Stimulated activated CD4-positive, alpha-beta T cell treated with anti-CD3 and anti-CD28 coated beads, TNF-alpha, amount 100 ng/mL, for 1 hour (primary cell): ENCODE measurements around the gene XYLT1.

Experiments used
- DNase-seq, 3 donors: peaks; one replicate each; pipeline ENCODE4 v3.0.0-alpha.2; 2020; ENCODE audit warnings: low read depth in 3 of 3, low spot score in 1 of 3

Gene XYLT1

DNA sequence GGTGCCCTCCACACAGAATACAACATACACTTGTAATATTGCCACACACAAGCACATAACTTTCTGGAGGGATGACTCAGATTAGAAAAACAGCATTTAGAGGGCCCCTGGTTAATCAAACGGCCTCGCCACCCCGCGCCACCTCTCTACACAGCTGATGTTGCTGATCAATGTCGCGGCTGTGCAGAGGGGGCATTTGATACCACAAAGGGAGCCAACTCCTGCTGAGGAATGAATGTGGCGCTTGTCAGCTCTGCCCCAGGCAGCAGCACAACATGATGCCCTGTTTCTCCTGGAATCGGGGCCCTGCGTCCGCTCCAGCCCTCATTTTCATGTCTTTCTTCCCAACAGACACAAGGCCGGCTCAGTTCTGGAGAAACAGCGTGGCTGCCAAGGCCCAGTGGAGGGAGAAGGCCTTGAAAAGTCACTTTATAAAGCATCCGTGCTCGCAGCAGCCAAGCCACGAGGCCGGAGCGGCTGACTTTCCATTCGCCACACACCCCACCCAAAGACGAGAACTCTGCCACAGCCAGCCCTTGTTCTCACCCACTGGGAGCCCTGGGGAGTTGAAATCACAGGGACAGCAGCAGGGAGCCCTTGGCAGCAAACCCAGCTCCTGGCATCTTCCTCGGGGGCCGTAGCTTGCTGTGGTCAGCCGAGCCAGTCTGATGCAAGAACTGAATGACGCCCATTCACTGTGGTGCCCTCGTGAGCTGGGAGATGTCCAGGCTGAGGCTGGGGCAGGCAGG is 65.6 kb downstream of the XYLT1 start:
- DNase-seq = no peak

DNA sequence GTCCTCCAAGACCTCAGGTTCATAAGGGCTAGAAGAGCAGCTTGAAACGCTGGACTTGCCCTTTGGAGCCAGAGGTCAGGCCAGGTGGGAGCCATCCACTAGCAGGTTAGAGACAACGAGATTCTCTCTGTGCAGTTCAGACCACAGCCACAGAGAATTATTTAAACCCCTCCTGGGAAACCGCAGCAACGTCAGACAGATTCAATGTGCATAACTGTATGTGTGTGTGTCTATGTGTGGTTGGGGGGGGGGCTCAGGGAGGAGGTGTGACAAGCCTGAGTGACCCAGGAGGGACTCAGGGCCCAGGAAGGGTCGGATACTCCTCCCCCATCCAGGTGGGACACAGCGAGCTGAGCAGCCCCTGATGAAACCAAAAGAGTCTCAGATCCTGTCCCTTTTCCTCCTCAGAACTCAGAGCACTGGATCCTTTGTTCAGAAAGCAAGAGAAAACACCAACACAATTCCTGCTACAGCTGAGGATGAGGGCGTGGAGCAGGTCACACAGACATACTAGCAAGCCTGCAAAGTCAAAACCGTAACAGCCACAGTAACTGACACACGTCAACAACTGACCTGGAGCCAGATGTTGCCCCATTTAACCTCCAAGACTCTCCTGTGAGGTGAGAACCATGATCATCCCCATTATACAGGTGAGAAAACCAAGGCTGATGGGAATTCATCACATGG is 66.8 kb downstream of the XYLT1 start:
- DNase-seq = no peak

DNA sequence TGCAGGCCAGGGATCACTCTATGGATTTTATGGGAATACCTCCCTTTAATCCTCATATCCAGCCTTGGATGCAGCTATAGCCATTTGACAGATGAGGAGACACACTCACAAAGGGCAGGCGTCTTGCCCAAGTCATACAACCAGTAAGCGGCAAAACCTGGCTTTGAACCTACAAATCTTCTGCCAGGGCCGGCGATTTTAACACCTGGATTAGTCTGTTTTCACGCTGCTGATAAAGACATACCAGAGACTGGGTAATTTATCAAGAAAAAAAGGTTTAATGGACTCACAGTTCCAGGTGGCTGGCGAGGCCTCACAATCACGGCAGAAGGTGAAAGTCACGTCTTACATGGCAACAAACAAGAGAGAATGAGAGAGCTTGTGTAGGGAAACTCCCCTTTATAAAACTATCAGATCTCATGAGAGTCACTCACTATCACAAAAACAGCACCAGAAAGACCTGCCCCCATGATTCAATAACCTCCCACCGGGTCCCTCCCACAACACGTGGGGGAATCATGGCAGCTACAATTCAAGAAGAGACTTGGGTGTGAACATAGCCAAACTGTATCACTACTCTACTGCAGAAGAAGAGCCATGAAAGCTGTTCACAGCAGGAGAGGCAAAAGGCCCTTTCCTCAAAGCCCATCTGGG is 67.5 kb downstream of the XYLT1 start:
- no peak for DNase-seq

DNA sequence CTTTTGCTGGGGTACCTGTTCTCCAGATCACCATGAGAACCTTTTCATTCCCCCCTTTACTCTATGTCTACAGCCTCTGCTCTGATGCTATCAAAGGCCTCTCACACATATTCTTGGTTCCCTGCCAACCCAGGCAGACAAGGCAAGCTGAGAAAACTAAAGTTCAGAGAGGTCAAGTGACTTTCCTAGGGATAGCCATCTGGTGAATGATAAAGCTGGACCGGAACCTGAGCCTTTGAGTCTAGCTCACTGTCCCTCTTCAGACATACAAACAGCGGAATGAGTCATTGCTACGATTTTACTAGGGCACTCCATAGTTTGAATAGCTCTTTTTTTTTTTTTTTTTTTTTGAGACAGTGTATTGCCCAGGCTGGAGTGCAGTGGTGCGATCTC is 73.3 kb downstream of the XYLT1 start:
- DNase-seq = no peak

DNA sequence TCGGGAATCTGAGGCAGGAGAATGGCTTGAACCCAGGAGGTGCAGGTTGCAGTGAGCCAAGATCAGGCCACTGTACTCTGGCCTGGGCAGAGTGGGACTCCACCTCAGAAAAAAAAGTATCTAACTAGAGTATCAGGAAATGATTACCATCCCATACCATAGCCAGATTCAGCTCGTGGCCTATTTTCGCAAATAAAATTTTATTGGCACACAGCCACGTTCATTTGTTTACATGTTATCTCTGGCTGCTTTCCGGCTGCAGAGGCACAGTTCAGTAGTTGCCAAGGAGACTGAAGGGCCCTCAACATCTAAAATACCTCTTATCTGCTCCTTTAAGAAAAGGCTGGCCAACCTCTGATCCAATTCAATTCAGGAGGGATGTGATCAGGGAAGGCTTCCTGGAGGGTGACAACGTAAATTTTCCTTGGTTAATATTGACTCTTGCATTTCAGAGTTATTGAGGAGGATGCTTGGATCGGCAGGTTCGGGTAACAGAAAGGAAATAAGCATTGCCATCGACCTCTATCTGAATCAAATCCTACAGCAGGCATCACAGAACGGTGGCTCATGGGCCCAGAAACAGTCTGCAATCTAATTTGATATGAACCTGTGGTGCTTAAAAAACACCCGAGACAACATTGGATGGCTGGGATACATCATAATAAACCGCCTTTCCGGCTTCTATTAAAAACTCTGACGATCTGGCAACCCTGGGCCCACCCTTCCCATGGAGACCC is 73.8 kb downstream of the XYLT1 start:
- DNase-seq = peak in 1 of 3 donors; percentile 24

DNA sequence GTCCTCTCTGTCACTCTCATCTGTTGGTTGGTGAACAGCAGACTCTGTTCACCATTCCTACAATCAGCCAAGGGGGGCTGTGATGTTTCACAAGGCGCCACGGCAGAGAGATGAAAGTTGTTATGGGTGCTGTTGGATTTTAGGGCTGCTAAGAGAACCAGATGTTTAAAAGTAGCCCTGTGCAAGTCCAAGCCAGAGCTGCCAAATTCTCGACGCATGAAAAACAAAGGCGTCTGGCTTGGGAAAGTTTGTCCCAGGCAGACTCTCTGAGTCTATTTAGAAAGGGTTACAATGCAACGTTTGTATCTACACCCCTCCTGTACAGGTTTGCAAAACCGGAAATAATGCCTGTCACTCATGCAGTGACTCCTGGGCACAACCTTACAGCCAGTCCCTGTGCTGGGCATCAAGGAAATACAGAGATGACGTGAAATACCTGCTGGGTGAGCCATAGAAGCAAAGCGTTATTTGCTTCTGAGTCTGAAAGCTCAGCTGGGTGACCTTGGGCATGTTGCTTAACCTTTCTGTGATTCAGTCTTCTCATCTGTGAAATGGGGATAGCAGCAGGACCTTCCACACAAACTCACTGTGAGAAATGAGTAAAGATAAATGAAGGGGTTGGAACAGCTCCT is 74.8 kb downstream of the XYLT1 start:
- no peak for DNase-seq

DNA sequence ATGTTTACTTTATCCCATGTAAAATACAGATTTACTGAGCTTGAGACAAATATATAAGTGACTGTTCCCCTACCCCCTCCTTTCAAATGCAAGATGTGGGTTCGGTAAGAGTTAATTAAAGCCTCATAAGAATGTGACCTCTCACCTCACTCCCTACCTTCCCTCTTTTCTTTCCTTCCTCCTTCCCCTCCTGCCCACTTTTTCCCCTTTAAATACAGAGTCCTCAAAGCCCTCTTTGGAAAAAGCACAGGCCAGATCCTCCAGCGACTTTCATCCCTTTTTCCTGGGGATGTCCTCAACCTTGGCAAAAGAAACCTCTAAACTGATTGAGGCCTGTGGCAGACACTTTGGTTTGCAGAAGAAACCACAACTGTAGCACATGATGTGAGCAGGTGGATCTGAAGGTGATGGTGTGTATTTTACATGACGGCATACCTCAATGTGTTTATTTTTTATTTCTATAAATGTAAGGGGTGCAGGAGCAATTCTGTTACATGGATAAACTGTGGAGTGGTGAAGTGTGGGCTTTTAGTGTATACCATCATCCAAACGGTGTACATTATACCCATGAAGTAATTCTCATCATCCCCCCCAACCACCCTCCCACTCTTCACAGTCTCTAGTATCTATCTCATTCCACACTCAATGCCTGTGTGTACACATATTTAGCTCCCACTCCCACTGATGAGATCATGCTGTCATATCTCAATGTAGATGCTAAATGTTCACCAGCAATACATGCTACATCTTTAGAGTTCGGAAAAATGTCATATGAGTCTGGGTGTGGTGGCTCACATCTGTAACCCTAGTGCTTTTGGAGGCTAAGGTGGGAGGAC is 77.7 kb downstream of the XYLT1 start:
- no peak for DNase-seq

DNA sequence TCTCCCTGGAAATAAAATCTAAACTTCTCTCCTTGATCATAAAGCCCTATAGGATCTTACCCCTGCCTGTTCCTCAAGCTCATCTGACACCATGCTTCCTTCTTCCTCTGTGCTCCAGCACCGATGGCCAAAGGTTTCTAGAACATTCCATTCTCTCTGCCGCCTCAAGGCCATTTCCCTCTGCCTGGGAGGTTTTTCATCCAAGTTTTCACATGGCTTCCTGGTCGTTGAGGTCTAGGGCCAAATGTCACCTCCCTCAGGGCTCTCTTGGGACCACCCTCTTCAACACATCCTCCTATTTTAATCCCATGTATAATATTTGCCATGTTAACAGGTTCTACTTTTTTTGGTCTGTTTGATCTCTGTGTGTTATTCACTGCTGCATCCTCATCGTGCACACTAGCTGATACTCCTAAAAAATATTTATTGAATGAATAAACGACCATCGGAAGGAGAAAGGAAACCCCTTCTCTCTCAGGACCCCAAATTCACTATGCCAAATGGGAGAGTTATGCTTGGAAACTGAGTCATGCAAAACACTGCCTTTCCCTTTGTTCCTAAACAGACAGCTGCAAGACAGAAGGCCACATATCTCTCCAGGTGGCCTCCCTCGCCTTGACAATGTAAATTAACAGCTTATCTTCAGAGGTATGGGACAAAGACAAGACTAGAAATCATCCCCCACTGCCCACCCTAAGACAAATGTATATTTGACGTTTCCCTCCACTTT is 78.5 kb downstream of the XYLT1 start:
- no peak for DNase-seq

DNA sequence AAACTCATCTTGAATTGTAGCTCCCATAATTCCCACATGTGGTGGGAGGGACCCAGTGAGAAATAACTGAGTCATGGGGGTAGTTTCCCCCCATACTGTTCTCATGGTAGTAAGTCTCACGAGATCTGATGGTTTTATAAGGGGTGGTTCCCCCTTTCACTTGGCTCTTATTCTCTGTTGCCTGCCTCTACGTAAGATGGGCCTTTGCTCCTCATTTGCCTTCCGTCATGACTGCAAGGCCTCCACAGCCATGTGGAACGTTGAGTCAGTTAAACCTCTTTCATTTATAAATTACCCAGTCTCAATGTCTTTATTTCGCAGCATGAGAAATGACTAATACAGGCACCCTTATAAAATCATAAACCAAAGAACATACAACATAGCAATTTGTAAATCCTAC is 79.0 kb downstream of the XYLT1 start:
- no peak for DNase-seq

DNA sequence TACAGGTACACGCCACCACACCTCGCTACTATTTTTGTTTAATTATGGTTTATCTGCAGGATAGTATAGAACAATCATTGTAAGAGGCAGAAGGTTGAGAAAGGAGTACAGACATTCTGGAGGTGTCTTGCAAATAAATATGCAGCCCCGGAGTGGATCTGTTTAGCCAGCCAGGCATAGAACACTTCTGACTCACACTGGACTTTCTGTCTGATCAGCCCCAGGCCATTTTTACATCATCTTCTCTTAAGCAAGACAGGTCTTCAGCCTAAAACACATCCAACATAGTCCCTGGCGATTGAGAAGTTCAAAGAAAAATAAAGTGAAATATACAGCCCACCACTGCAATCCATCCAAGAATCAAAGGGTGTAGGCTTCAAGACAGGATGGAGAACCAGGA is 81.4 kb downstream of the XYLT1 start:
- no peak for DNase-seq

DNA sequence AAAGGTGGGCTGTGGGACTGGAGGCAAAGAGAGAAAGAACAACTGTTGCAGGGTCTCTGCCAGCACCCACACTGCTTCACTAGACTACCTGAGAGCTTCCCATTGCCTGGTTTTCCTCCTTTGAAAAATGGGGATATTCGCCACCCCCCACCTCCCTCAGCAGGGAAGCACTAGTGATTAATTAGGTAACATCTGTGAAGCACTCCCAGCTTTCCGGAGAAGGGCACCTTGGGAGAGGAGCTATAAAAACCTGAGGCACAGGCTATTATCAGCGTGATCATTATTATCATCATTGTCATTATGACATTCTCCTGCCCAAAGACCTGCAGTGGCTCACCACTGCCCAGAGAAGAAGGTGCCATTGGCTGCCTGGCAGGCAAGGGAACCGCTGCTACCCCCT is 83.5 kb downstream of the XYLT1 start:
- no peak for DNase-seq

DNA sequence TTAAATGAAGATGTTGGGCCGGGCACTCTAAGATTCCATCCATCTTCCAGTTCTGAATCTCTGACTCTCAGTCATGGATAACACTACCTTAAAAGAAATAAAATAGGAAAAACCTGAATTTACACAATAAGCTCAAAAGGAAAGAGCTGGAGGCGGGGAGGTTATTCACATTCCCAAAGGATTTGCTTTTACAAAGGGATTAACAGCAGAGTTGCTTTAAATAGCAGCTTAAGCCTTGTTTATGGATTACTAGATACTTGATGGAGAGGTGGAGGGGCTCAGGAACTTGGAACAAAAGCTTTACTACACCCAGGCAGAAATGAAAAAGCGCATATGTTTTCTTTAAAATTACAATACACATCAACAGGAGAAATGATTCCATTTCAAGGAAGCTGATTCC is 84.5 kb downstream of the XYLT1 start:
- no peak for DNase-seq

DNA sequence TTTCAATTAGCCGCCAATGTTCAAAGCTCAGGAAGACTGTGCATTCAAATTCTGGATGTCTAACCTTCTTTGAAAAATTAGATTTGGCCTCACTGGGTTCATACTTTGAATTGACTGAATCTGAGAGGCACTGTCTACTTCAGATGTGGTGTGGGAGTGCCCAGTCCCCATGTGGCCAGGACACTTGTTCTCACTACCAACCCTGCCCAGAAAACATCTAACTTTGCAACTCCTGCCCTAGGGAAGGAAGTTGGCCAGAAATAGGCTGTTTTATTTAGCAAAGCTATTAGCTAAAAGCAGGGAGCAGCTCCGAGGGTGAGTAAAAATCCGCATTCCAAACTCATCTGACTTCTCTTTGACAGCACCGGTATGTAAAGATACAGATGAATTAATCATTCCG is 86.3 kb downstream of the XYLT1 start:
- no peak for DNase-seq

DNA sequence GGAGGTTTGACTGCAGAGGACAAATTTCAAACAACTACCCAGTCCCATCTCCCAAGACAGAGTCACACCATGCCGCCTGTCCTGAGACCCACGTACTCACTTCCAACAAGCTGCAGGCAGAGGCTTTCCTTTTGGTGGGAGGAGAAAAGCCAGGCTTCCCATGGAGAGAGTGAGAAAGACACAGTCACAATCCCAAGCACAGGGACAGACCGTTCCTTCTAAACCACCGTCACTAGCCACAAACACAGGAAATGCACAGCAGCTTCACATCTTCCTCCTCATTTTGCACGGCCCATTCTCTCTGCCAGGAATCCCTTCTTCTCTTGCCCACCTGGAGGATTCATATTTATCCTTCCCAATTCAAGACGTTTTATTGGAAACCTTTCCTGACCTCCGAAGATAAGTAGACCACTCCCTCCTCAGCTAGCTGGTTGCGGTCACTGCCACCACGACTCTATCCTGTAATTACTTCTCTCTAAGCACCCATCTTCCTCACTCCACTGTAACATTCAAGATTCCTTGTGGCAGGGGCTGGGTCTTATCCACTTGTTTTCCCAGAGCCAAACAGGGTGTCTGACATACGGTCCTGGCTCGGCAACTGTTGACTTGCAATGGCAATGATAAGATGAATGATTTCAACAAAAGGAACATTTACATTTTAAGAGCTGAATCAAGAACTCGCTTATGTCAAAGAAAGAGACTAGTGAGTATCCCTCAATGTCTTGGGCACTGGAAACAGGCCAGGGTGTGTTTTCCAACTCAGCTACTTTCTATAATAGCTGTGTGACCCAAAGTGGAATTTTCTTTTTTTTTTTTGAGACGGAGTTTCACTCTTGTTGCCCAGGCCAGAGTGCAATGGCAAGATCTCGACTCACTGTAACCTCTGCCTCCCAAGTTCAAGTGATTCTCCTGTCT is 87.6 kb downstream of the XYLT1 start:
- DNase-seq = no peak

DNA sequence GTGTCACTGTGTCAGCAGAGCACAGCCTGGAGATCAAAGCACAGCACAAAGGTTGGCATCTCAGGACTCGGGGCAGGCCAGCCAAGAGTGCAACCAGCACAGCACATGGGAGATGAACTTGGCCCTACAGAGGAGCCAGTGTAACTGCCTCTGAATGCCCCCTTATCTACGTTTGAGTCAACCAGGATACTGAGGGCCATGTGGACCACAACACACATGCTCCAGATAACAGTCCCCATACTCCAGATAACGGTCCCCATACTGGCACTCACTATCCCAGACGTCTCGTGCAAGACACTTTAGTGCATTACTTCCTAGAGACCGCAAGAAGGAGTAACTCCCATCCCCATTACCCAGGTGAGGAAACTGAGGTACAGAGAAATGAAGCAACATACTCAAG is 88.2 kb downstream of the XYLT1 start:
- DNase-seq = no peak

DNA sequence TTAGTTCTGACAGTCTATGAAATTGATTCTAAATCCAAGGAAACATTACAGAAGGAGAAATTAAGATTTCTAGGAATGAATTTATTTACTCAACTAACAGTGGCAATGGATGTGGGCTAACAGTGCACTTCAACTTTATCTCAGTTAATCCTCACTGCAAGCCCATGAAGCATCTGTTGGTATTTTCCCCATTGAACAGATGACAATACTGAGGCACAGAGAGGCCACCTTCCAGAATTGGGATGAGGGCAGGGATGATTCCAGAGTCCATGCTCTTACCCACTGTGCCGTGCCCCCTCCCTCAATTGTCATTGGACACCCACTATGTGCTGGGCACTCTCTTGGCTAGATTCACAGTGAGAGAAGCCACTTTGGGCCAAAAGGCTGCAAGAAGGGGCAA is 89.0 kb downstream of the XYLT1 start:
- no peak for DNase-seq

DNA sequence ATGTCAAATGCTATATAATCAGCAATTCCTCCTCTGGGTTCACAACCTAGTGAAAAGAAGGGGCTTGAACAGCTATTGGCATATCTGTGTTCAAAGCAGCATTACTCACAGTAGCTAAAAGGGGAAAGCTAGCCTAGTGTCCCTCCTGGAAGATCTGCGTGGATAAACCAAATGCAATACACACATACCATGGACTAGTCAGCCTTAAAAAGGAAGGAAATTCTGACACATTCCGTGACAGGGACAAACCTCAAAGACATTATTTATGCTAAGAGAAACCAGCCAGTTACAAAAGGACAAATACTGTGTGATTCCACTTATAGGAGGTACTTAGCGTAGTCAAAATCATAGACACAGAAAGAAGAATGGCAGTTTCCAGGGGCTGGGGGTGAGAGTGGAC is 90.1 kb downstream of the XYLT1 start:
- no peak for DNase-seq

DNA sequence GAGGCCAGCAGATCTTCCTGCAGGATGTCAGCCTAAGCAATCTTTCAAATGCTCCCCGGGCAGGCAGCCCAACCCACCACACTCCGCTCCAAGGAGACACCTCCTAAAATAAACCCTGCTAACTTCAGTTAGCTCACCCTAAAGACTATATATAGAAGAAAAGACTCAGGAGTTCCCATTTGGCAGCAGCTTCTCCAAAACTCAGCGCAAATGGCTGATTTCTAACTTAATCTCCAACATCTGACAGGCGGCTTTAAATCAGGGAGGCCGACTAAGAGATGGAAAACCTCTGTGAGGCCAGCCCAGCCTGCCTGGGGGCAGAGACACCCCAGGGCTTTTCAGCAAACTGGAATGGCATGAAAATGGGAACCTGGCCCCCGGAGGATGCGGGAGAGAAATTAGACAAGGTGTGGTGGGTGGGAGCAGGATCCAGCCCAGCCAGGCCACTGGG is 91.6 kb downstream of the XYLT1 start:
- DNase-seq = no peak
